ENCODE data around the gene PLAGL2.
"Not testable (repeated sequence)": the region's sequence is repeated elsewhere in the genome, so short reads cannot be mapped to it uniquely, and the experiment has no call there.

The PLAGL2 gene

GRCh38 chr20:32207626-32208498, at the start of gene PLAGL2, which contains the start of gene POFUT1:
TSS of gene PLAGL2 (minus strand) at chr20:32207743. CDS start at chr20:32202178, 5,565 bp downstream.
TSS of gene POFUT1 (plus strand) at chr20:32207880. CDS start at chr20:32207942, 62 bp downstream.
- no peak for DNase-seq

DNA sequence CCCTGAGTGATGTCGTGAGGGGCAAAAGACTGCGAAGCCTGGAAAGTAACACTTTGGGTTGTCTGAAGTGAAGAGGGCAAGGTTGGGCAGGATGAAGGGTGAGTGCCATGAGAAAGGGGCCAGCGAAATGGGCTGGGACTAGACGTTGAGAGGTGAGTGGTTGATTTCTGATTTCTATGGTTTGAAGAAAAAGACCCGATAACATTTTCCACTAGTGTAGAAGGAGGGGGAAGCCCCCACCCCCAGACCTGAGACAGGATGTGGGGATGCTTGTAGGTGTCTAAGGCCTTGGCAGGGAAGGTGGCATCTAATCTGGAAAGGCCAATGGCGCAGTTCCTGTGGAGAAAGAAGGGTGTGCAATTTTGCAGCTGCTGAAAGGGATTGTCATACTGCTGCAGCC, 44.6 kb upstream of the PLAGL2 start:
- no peak for DNase-seq

DNA sequence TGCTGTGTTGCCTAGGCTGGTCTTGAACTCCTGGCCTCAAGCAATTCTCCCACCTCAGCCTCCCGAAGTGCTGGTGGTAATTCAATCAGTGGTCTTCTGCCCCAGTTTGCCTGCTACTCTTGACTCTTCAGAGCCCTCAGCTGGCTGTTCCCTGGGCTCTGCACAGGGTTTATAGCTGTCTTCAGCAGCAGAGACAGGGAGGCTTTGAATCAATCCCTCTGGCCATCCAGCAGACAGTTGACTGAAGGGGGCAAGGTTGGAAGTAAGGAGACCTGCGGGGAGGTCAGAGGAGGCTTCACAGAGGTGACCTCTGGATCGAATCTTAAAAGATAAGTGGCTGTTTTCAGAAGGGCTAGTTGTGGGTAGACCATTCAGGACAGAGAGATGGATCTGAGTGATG, 43.9 kb upstream of the PLAGL2 start:
- DNase-seq, result no peak

DNA sequence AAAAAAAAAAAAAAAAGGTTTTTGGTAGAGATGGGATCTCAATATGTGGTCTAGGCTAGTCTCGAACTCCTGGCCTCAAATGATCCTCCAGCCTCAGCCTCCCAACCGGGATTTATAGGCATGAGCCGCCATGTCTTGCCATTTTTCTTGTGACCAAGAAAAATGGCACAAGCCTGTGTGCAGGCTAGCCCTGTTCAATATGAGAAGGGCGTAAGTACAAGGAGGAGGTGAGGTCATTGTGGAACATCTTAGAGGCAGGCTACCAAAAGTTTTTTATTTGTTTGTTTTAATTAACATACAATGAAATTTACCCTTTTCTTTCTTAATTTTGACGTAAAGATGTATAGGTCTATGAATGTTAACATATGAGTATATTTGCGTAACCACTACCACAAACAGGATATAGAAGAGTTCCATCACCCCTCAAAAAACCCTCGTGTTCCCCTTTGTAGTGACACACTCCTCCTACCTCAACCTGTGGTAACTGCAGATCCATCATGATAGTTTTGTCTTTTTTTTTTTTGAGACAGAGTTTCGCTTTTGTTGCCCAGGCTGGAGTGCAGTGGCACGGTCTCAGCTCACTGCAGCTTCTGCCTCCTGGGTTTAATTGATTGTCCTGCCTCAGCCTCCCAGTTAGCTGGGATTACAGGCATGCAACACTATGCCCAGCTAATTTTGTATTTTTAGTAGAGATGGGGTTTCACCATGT, 41.6 kb upstream of the PLAGL2 start:
- DNase-seq, result peak; percentile 44

- no peak for DNase-seq
Measured at GRCh38 chr20:32248043-32248442, 40.5 kb upstream of the PLAGL2 start.

- DNase-seq, result not testable (repeated sequence)
Measured at GRCh38 chr20:32246208-32246607, 38.7 kb upstream of the PLAGL2 start.

GRCh38 chr20:32244959-32245358, 37.4 kb upstream of the PLAGL2 start:
- no peak for DNase-seq

- DNase-seq, result no peak
Measured at GRCh38 chr20:32244150-32244823, 36.7 kb upstream of the PLAGL2 start.

DNA sequence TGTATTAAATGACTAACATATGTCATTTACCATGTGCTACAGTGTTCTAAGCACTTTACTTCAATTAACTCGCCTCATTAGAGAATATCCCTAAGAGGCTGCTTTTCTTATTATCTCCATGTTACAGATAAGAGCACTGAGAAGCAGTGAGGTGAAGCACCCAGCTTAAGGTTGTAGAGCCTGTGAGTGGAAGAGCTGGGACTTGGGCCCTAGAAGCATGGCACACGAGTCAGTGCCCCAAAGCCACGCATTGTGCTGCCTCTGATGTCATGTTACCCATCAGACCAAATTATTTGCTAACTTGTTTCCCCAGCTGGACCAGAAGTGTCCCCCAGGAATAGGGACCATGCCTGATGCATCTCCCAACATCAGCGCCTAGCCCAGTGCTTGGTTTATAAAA, 34.3 kb upstream of the PLAGL2 start:
- no peak for DNase-seq

- DNase-seq, result no peak
Measured at GRCh38 chr20:32240205-32240604, 32.7 kb upstream of the PLAGL2 start.

DNA sequence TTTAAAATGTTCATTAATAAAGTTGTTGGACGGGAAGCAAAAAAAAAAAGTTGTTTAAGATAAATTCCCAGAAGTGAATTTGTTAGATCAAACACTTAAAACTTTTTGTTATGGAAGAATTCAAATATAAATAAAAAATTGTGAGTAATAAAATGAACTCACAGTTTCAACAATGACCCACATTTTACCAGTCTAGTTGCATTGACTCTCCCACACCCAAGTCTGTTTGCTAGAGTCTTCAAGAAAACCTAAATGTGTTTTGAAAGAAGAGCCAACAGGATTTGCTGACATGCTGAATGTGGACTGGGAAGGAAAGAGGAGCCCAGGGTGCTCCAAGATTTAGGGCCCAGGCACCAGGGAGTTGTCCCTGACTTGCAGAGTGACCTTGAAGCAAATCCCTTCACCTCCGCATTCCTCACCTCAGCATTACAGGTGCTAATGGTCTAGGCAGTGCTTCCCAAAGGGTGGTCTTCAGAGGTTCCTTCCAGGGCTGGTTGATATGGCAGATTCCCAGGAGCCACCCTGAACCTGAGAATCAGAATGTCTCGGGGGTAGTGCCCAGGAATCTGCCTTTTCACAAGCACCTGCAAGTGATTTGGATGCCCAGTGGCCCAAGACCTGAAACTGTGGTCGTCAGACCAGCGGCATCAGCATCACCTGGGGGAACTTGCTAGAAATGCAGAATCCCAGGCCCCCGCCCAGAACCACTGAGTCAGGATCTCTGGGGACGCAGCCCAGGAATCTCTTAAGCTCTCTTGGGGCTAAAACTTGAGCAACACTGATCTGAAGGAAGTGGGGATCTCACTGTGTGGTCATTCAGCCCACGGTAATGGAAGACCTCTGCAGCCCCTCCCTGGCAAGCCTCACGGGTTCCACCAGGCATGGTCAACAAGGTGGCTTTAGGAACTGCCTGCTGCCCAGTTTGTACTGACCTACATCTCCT, 31.2 kb upstream of the PLAGL2 start:
- no peak for DNase-seq

GRCh38 chr20:32237419-32237818, 29.9 kb upstream of the PLAGL2 start:
- no peak for DNase-seq

DNA sequence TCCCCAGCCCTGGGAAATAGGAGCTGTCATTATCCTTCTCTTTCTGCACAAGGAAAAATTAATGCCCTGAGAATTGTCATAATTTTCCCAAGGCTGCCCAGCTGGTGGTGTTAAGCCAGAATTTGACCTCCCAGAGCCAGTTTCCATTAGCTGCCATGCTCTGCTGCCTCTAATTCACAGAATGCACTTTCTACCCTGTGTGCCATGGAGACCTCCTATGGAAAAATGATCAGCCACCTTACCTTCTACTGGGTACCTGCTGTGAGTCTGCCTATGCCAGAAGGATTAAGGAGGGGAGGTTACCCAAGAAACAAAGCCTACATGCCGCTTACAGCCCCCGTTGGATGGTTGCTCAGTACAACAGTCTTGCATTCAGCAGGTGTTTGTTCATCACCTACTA, 29.3 kb upstream of the PLAGL2 start:
- no peak for DNase-seq

DNA sequence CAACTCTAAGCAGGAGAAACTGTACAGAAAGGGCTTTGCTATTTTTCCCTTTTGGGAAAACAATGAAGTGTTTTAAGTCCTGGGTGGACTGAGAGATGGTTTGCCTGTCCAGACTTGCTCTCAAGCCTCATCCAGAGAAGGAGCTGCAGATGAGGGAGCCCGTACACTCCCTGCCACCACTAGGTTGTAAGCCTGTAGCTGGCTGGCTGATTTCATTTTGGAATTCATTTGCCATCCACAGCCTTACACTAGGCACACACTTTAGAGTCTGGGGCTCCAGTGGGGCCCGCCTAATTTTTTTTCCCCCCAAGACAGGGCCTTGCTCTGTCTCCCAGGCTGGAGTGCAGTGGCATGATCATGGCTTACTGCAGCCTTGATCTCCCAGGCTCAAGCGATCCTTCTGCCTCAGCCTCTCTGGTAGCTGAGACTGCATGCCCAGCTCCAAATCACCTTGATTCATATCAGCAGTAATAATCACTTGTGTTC, 28.5 kb upstream of the PLAGL2 start:
- no peak for DNase-seq

- DNase-seq, result no peak
Measured at GRCh38 chr20:32235331-32236047, 27.9 kb upstream of the PLAGL2 start.

- DNase-seq, result no peak
Measured at GRCh38 chr20:32234135-32234808, 26.7 kb upstream of the PLAGL2 start.

GRCh38 chr20:32233286-32233685, 25.7 kb upstream of the PLAGL2 start:
- DNase-seq, result no peak

- no peak for DNase-seq
Measured at GRCh38 chr20:32232326-32232886, 24.9 kb upstream of the PLAGL2 start.

- no peak for DNase-seq
Measured at GRCh38 chr20:32231847-32232246, 24.3 kb upstream of the PLAGL2 start.

- no peak for DNase-seq
Measured at GRCh38 chr20:32231245-32231644, 23.7 kb upstream of the PLAGL2 start.

DNA sequence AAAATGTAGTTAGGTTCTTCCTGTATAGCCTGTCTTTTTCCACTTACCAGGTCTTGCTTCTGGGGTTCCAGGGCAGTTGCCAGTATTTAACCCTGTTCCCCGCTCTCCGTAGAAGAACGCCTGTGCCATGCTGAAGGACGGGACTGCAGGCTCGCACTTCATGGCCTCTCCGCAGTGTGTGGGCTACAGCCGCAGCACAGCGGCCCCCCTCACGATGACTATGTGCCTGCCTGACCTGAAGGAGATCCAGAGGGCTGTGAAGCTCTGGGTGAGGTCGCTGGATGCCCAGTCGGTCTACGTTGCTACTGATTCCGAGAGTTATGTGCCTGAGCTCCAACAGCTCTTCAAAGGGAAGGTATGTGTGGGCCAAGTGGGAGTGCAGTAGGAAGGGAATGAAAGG, 23.2 kb upstream of the PLAGL2 start:
- no peak for DNase-seq

Data from SIG-M5 (cell line).